ENCODE measurements around the gene PLCB4.

DNA sequence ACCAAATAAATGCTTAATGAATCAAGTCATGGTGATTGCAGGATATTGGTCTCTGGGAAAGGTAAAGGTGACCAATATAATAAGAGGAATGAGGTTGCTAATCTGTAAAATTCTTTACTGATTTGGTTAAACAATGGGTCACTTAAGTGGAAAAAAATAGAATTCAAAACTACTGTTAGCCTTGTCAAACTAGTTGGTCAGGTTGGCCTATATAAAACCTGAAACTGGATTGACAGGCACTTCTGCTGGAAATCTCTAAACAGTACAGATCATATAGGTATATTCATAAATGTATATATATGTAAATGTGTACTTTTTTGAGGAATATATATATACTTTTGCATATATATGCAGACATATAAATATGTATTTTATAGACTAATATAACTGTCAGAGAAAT lies 19.7 kb downstream of the PLCB4 start:
- TF ChIP-seq, protein P1, sequence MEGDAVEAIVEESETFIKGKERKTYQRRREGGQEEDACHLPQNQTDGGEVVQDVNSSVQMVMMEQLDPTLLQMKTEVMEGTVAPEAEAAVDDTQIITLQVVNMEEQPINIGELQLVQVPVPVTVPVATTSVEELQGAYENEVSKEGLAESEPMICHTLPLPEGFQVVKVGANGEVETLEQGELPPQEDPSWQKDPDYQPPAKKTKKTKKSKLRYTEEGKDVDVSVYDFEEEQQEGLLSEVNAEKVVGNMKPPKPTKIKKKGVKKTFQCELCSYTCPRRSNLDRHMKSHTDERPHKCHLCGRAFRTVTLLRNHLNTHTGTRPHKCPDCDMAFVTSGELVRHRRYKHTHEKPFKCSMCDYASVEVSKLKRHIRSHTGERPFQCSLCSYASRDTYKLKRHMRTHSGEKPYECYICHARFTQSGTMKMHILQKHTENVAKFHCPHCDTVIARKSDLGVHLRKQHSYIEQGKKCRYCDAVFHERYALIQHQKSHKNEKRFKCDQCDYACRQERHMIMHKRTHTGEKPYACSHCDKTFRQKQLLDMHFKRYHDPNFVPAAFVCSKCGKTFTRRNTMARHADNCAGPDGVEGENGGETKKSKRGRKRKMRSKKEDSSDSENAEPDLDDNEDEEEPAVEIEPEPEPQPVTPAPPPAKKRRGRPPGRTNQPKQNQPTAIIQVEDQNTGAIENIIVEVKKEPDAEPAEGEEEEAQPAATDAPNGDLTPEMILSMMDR (conservative IDR thresholded peaks at IDR 0.05) = no peak
- TF ChIP-seq EZH2 (IDR thresholded peaks at IDR 0.05; ENCODE audit: low read depth) = no peak

Data from PC-9 (cell line).